Ishikawa (cell line): Measurements from ENCODE around the gene TXNDC8.

Source experiments
- EGR1 ChIP-seq: IDR thresholded peaks from 2 replicates; pipeline ENCODE4 v1.6.1; 2012
- REST ChIP-seq: IDR thresholded peaks from 2 replicates; pipeline ENCODE4 v1.6.1; 2012; ENCODE audit warnings: low read depth, mild to moderate bottlenecking

- TF ChIP-seq EGR1 (no peak), REST (no peak)
These were observed 34.5 kb downstream of the TXNDC8 start for GRCh38 chr9:110303133-110303532.
